GM21723 (cell line): ENCODE data around the gene HDDC2.
"Not testable (repeated sequence)": the region's sequence is repeated elsewhere in the genome, so short reads cannot be mapped to it uniquely, and the experiment has no call there.

Experiments used
- ATAC-seq: cut with Tn5 transposase; IDR thresholded peaks from one replicate; pipeline ENCODE4 v1.9.1; 2021; ENCODE audit warnings: mild to moderate bottlenecking, moderate library complexity; ENCODE audit not compliant: unreplicated experiment

Gene HDDC2

DNA sequence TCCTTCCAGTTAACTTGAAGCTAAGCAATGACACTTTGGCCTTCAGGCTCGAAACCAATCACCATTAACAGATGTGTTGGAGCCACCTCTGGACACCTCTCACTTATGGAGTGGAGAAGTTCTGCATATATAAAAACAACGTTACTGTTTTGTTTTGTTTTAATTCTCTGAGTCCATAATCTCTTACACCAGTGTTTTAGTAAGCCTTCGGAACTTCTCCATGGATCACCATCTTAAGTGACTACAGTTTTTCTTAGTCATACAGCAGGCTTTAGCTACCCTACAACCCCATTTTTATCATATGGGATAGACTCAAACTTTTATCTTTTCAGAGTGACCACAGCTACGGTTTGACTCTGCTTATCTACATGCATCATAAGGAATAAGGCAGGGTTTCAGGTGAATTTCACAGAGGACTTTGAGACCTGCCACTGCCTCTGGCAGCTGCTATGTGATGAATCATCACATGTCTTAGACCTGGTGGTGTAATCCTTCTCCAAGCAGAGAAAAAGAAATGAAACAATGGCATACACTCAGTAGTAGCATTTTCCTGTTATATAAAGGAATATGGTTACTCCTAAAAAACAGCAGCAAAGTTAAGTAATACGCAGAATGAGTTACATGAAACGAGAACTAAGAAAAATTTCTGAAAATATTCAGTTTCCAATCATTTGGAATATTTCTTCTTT is 5.5 kb upstream of the HDDC2 start:
- ATAC-seq = no peak

DNA sequence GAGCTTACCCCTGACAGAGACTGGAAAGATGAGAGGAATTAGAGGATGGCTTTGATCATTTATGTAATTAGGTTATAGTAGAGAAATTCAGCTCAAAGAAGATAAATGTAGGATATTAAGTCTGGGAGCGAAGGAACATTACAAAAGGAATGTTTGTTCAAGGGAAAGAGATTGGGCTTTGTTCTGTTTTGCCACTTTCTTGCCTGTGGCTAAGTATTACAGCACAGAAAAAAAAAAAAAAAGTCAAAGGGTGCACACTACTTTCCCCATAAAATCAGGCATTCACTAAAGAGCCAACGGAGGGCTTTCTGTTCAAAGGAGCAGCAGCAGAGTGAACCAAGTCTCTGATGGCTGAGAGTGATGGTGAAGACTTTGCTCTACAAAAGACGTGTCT is 5.0 kb upstream of the HDDC2 start:
- ATAC-seq = no peak

DNA sequence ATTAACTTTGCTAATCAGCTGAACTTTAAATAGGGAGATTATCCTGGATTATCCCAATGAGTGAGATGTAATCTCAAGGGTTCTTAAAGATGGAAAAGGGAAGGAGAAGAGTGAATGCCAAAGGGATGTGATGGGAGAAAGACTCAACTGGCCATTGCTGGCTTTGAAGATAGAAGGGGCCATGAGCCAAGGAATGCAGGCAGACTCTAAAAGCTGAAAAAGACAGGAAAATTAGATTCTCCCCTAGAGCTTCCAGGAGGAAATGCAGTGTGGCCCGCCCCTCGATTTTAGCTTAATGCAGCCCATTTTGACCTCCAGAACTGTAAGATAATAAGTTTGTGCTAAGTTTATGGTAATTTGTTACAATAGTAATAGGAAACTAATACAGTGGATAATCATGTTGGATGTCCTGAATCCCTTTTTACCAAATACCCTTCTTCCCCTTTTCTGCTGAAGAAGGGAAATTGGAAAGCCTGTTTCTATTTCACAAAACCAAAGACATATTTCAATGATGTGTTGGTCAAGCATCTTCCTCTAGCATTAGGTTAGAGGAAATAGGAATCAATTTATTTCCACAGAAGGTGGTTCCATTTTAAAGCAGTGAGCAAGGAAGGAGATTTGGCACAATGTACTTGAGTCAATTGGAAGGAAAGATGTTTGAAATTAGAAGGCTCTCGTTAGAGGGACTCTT is 3.3 kb upstream of the HDDC2 start:
- ATAC-seq = no peak

DNA sequence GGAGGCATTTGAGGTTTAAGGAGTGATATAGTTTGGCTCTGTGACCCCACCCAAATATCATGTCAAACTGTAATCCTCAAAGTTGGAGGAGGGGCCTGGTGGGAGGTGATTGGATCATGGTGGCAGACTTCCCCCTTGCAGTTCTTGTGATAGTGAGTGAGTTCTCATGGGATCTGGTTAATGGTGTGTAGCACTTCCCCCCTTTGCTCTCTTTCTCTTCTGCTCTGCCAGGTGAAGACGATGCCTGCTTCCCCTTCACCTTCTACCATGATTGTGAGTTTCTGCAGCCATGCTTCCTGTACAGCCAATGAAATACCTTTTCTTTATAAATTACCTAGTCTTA is 1.7 kb upstream of the HDDC2 start:
- no peak for ATAC-seq

DNA sequence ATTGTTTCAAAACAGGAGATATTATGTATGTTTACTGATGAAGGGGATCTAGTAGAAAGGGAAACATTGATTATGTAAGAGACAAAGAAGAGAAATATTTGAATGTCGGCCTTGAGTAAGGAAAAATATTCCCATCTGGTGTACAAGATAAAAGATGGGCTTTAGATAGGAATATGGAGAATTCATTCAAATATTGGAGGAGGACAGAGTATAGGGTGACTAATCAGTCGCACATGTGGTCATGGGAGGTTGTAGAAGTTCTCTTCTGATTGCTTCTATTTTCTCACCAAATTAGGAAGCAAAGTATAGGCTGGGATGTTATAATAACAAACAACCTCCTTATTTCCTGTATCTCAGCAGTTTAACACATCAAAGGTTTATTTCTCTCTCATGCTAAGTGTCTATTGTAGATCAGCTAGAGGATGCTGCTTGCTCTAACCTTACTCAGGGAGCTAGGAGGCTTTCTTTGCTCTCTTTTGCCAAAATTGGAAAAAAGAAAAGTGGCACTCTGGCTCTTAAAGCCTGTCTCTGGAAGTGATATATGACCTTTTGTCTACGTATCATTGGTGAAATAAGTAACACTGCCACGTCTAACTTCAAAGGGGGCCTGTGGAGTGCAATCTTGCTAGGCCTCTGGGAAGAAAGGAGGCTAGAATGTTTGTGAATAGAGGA is 1.2 kb upstream of the HDDC2 start:
- no peak for ATAC-seq

DNA sequence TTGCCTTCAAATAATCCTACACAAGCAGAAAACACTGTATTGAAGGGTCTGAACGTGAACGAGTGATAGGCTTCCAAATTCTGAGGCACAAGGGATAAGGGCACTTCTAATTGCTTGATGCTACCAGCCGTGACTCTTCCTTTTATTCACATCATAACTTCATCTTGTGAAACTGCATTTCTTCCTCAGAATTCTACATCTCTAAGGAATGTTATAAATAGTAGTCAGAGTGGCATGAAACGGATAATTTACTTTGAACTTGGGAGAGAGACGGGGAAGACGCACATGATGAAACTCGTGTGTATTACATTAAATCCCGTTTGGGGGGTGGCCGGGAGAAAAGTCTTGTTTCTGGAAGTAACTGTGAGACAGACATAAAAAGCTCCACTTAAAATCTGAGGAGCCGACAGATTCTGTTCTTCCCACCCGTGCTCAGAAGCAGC is 754 bp downstream of the HDDC2 start:
- no peak for ATAC-seq

DNA sequence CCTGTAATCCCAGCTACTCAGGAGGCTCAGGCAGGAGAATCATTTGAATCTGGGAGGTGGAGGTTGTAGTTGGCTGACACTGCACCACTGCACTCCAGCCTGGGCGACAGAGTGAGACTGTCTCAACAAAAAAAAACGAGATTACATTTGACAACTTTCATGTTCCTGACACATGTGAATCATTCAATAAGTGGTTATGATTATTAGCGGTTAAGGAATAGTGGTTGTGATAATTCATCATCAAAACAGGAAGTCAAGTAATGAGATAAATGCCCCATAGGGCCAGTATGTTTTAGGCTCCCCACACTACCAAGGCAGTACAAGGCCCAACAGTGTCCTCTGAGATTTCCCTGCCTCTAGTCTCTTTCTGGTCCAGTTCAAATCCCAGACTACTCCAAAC is 2.5 kb downstream of the HDDC2 start:
- no peak for ATAC-seq

DNA sequence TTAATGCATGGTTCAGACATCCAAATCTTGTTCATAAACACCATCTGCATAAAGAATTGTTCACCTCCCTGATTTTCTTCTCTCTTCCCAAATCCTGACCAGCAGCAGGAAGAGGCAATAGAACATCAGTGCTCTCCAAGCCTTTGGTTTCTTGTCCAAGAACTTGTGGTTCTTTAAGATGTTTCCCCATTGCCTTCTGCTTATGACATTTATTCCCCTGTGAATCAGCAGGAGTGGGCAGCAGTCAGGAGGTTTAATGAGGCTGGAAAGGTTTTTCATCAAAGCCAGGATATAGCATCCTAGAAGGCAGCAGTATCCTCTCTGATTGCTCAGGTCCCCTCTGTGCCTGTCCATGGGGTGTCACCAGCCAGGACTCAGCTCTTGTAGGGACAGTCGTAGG is 5.3 kb downstream of the HDDC2 start:
- ATAC-seq = no peak

DNA sequence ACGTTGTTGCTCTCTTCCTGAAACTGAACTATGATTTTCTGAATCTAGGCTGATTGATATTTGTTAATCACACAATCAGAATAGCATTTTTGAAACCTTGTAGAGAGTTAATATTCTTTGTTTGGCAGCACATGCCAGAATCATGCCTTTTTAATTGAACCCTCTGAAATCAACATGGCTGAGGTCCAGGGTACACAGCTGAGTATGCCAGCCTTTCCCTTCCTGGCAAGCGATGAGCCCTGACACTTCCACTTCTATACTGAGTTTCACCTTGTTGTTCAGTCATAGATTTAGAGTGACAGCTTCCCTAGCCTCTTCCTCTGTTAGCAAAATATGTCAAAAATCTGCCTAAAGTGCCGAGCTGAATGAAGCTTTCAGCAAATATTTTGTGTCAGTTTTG is 6.8 kb downstream of the HDDC2 start:
- ATAC-seq = no peak

DNA sequence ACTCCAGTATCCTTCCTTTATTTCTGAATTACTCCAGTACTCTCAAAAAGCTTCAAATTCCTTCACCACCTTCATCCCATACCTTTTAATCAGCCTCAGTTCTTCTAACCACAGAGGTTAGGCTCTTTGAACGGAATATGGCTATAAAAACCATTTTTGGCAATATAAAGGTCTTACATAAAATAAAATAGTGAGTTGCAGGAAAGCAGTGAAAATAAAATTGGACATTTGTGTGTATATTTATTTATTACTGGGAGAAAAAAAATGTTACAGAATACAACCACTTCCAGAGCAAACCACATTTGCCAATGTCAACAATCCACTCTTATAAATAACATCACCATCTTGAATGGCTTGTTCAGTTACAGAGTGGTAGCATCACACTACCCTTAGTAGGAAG is 7.7 kb downstream of the HDDC2 start:
- ATAC-seq = no peak

DNA sequence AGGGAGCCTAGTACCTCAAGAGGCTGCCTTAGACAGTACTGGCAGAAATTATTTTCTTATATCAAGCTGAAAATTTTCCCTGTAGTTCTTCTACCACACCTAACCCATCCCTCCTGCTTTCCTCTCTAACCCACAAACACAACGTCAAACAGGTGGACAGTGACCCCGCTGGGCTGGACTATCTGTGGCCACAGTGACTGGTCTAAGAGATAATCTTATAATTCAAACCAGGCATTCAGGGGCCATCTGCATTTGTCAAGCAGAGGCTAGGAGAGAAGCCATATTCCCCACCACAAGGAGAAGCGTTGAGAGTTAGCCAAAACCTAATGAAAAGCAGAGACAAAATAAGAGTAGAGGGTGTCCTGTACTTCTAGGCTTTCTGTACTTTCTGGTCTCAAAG is 8.2 kb downstream of the HDDC2 start:
- ATAC-seq = no peak

DNA sequence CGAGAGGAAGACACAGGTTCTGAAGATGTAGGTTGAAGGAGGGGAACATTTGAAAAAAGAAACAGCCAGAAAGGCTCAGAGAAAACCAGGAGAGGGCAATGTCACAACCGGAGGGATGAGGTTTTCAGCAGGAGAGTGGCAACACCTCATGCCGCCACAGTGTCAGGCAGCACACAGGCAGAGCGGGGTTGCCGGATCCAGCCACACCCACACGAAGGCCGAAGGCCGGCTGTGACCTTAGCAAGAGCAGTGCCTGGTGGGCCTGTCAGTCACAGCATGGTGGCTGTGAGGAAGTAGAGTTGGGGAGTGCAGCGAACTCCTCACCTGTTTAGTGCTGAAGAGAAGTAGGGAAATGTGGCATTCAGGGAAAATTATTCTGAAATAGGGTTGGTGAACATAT is 14.0 kb downstream of the HDDC2 start:
- no peak for ATAC-seq

DNA sequence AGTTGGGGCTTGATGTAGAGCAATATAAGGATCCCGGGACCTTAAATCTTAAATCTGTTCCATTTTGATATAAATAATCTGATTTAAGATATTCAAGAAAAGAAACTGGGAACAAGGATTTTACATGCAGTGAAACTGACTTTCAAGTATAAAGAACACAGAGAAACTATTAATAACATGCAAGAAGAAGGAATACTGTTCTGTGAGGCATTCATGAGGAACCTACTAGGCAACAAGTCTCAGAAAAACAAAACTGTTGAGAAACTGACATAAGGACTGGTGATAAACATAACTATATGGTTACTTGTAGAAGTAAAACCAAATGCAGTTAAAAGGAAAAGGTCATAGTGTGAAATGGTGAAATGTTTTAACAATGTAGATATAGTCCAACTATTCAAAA is 15.8 kb downstream of the HDDC2 start:
- ATAC-seq = no peak

DNA sequence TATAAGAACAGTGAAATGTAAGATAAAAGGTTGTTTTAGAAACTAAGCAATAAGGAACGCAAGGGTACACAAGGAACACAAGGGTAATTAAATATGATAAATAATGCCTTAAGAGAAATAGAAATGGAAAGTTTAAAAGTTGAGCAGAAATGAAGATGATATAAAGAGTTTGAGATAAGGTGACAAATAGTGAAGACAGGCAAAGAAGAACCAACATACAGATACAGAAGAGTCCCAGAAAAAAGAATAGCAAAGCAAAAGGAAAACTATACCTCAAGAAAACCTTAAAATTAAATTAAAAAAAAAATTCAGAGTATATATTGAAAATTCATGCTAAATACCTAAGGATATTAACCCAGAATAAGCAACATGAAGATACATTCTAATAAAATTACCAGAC is 16.4 kb downstream of the HDDC2 start:
- no peak for ATAC-seq

DNA sequence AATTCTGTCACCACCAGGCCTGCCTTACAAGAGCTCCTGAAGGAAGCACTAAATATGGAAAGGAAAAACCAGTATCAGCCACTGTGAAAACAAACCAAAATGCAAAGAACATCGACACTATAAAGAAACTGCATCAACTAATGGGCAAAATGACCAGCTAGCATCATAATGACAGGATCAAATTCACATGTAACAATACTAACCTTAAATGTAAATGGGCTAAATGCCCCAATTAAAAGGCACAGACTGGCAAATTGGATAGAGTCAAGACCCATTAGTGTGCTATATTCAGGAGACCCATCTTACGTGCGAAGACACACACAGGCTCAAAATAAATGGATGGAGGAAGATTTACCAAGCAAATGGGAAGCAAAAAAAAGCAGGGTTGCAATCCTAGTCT is 19.3 kb downstream of the HDDC2 start:
- not testable (repeated sequence) for ATAC-seq

DNA sequence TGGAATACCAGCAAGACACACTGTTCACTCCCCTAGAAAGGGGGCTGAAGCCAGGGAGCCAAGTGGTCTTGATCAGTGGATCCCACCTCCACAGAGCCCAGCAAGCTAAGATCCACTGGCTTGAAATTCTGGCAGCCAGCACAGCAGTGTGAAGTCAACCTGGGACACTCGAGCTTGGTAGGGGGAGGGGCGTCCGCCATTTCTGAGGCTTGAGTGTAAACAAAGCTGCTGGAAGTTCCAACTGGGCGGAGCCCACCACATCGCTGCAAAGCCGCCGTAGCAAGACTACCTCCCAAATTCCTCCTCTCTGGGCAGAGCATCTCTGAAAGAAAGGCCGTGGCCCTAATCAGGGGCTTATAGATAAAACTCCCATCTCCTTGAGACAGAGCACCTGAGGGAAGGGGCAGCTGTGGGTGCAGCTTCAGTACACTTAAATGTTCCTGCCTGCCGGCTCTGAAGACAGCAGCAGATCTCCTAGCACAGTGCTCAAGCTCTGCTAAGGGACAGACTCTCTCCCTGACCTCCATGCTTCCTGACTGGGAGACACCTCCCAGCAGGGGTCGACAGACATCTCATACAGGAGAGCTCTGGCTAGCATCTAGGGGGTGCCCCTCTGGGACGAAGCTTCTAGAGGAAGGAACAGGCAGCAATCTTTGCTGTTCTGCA is 21.3 kb downstream of the HDDC2 start:
- not testable (repeated sequence) for ATAC-seq

DNA sequence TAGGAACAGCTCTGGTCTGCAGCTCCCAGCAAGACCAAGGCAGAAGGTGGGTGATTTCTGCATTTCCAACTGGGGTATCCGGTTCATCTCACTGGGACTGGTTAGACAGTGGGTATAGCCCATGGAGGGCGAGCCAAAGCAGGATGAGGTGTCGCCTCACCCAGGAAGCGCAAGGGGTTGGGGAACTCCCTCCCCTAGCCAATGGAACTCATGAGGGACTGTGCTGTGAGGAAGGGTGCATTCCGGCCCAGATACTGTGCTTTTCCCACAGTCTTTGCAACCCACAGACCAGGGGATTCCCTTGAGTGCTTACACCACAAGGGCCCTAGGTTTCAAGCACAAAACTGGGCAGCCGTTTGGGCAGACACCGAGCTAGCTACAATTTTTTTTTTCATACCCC is 21.8 kb downstream of the HDDC2 start:
- ATAC-seq = peak; percentile 46

DNA sequence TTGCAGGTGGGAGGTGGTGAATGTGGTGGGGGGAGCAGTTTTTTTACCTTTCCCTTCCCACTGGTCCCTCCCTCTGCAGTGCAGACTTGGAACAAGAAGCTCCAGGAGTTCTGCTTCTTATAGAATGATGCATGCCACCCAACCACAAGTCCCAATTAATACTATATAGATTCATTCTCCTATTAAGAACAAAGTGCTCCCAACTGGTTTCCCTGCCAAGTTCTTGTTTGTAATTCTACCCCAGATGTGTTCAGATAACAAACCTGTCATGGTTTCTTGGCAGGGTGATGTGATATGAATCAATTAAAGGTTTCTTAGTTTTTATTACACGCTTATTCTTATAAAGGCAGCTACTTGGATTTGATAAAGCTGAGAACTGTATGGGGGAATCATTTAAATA is 23.9 kb downstream of the HDDC2 start:
- no peak for ATAC-seq

DNA sequence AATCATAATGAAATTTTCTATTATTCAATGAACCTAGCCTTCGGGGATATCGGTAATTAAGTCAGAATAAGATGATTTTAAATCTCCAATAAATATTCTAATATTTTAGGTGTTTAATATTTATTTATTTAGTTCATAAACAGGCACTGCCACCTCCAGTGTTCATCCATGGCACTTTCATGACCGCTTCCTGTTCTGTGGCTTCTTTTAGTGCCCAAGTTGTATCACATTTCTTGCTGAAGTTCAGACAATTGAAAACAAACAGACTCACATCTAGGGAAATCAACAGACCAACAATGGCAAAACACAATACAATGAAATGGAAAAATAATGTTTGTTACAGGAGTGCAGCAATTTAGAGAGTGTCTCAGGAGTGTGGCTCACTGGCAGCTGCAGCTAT is 26.0 kb downstream of the HDDC2 start:
- ATAC-seq = no peak

DNA sequence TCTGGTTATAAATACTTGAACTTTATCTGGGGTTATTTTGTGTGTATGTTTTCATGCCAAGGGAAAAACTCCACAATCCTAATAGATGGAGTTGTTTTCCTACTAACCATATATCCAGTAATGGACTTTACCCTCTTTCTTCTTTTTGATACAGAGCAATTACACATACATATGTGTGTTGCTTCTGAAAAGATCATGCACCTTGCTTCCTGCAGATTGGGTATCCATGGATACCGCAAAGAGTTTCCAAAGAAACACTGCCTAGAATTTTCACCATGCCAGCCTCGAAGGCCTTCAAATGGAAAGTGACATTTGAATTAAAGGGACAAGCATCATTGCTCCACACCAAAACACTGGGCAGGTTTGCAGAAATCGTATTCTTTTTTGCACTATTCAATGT is 26.8 kb downstream of the HDDC2 start:
- no peak for ATAC-seq

DNA sequence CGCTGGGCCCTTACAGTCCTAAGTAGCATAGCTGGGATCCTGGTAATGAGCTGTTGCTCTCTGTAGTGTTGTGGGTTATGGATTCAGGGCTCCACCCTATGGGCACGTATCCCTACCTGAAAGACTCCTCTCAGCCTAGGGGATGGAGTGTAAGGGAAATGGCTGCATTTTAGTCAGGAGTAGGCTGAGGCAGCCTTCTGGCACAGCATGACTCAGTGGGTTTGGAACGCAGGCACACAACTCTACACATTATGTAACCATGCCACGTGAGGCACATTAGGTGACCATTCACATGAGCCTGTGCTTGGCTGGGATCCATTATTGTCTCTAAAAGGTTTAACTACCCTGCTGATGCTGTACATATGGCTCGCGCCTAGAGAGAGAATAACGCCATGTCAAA is 27.8 kb downstream of the HDDC2 start:
- ATAC-seq = no peak

DNA sequence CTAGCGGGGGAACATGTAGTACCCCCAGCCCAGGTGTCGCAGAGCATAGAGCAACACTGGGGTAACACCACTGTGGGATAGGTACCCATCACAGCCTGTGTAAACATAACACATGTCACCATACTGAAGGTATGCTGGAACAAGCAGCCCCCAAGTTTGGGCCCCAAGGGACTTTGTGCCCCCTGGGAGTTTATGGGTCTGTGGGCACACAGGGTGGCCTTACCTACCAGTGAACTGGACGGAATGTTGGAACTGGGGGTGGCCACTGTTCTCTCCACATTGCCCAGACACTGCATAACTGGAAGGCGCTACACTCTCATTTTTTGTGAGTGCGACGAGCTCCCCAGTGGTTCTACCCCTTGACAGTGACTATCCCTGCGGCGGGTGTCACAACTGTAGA is 28.5 kb downstream of the HDDC2 start:
- no peak for ATAC-seq
